Retina (tissue), 1 donor: Measurements from ENCODE around the gene PNKD.

Experiments
- DNase-seq: peaks from one replicate; pipeline ENCODE4 v3.0.0-alpha.2; 2016

The PNKD gene

GRCh38 chr2:218275371-218276072 lies 5.2 kb downstream of the PNKD start:
- no peak for DNase-seq

GRCh38 chr2:218276986-218277755 lies 6.9 kb downstream of the PNKD start:
- no peak for DNase-seq

- DNase-seq = no peak
These were observed 7.6 kb downstream of the PNKD start for GRCh38 chr2:218277921-218278320.

- no peak for DNase-seq
These were observed 8.4 kb downstream of the PNKD start for GRCh38 chr2:218278531-218279360.

GRCh38 chr2:218280260-218280870 lies 10.0 kb downstream of the PNKD start:
- no peak for DNase-seq

- DNase-seq = no peak
These were observed 11.1 kb downstream of the PNKD start for GRCh38 chr2:218281449-218281848.

- no peak for DNase-seq
These were observed 12.1 kb downstream of the PNKD start for GRCh38 chr2:218282173-218282991.

GRCh38 chr2:218284106-218284811 lies 13.9 kb downstream of the PNKD start:
- no peak for DNase-seq

GRCh38 chr2:218285604-218286003 lies 15.3 kb downstream of the PNKD start:
- no peak for DNase-seq

- DNase-seq = peak; percentile 64
These were observed 16.5 kb downstream of the PNKD start for GRCh38 chr2:218286570-218287459.

GRCh38 chr2:218289639-218290315 lies 19.5 kb downstream of the PNKD start:
- DNase-seq = no peak

- no peak for DNase-seq
These were observed 20.3 kb downstream of the PNKD start for GRCh38 chr2:218290316-218291261.

GRCh38 chr2:218291318-218292047 lies 21.2 kb downstream of the PNKD start:
- DNase-seq = no peak

- peak; percentile 66 for DNase-seq
These were observed 22.0 kb downstream of the PNKD start, which contains the start of gene TMBIM1 for GRCh38 chr2:218292048-218293014. Gene TMBIM1, minus strand, starts transcription at chr2:218292503. Its CDS starts 10,362 bp downstream, at chr2:218282141.

- DNase-seq = no peak
These were observed 23.6 kb downstream of the PNKD start for GRCh38 chr2:218293715-218294429.
